ENCODE results near the gene SCUBE1.

DNA sequence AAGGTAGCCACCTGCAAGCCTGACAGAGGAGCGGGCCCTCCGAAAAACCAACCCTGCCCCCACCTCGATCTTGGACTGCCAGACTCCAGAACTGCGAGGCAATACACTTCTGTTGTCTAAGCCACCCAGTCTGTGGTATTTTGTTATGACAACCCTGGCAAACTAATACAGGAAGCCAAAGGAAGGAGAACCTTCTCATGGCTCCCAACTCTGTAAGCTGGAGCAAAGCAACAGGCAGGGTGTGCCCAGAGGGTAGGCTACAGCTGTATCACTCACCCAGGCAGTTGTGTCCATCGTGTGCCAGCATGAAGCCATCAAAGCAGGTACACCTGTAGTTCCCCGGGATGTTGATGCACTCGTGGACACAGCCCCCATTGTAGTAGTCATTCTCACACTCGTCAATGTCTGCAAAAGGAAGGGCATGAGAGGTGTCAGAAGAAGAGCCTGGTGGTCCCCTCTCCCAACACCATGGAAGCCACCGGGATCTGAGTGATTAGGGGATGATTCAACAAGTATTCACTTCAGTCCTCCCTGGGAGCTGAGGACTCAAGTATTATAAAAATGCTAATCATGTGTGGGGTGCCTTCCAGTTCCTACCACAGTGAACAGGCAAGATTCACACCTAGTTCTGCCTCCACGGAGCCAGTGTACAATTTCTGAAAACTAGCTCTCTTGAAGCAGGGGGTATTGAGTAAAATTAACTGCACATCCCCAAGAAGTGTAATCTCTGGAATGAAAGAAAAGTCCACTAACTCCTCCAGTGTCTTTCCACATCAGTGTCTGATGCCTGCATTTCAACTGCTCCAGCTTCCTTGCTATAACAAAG, 23.3 kb downstream of the SCUBE1 start:
- TF ChIP-seq, protein P1, sequence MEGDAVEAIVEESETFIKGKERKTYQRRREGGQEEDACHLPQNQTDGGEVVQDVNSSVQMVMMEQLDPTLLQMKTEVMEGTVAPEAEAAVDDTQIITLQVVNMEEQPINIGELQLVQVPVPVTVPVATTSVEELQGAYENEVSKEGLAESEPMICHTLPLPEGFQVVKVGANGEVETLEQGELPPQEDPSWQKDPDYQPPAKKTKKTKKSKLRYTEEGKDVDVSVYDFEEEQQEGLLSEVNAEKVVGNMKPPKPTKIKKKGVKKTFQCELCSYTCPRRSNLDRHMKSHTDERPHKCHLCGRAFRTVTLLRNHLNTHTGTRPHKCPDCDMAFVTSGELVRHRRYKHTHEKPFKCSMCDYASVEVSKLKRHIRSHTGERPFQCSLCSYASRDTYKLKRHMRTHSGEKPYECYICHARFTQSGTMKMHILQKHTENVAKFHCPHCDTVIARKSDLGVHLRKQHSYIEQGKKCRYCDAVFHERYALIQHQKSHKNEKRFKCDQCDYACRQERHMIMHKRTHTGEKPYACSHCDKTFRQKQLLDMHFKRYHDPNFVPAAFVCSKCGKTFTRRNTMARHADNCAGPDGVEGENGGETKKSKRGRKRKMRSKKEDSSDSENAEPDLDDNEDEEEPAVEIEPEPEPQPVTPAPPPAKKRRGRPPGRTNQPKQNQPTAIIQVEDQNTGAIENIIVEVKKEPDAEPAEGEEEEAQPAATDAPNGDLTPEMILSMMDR (IDR thresholded peaks at IDR 0.05), result no peak
- no peak for TF ChIP-seq POLR2A (IDR thresholded peaks at IDR 0.05)

Measured in thyroid gland (tissue), 4 donors.